Keratinocyte (primary cell): ENCODE data around the gene ESRRB. TPM values are rescaled to one million over a fixed set of nuclear protein-coding genes. Genes with fewer than 3 reads are reported as not detected.

ENCODE experiments used
- DNase-seq: peaks from one replicate; pipeline ENCODE4 v3.0.0-alpha.2; 2011; ENCODE audit warnings: low read depth, missing footprints, low spot score
- FAIRE-seq: peaks from 2 replicates; lab custom pipeline; 2011; peaks lifted over from hg19 to GRCh38; lab: Jason Lieb, UNC
- H2AFZ ChIP-seq: 2 replicates; pipeline ENCODE4 v1.6.0; 2012; ENCODE audit warnings: low read length, control low read depth, inconsistent platforms; ENCODE audit not compliant: control insufficient read depth
- H3K27ac ChIP-seq: 2 replicates; pipeline ENCODE4 v1.5.1; 2011; ENCODE audit warnings: low read length; ENCODE audit not compliant: control insufficient read depth, insufficient read depth
- H3K27me3 ChIP-seq: 3 replicates; pipeline ENCODE4 v1.6.0; 2011; ENCODE audit warnings: low read length; ENCODE audit not compliant: control insufficient read depth, insufficient read depth; ENCODE audit errors: extremely low read depth
- H3K36me3 ChIP-seq, 2 experiments: 2 replicates in 1 of 2; 3 replicates in 1 of 2; pipeline ENCODE4 v1.5.1; 2011; ENCODE audit warnings: low read length in 2 of 2, mild to moderate bottlenecking in 1 of 2; ENCODE audit not compliant: control insufficient read depth in 2 of 2, insufficient read depth in 2 of 2; ENCODE audit errors: extremely low read depth in 1 of 2
- H3K4me1 ChIP-seq: 3 replicates; pipeline ENCODE4 v1.5.1; 2011; ENCODE audit warnings: low read length; ENCODE audit not compliant: control insufficient read depth, insufficient read depth; ENCODE audit errors: extremely low read depth
- H3K4me2 ChIP-seq: 3 replicates; pipeline ENCODE4 v1.6.0; 2011; ENCODE audit warnings: low read depth, low read length; ENCODE audit not compliant: control insufficient read depth, insufficient read depth; ENCODE audit errors: extremely low read depth
- H3K4me3 ChIP-seq, 3 experiments: fragments of 200-600 bp in 1 of 3; sonication (generic) in 1 of 3; 2 replicates in 2 of 3; 3 replicates in 1 of 3; pipeline ENCODE4 v1.5.1; 2011 to 2016; ENCODE audit warnings: low read length in 3 of 3, mild to moderate bottlenecking in 3 of 3, control low read depth in 2 of 3, inconsistent platforms in 1 of 3, low read depth in 1 of 3, mixed read lengths in 1 of 3, mixed run types in 1 of 3, moderate library complexity in 1 of 3; ENCODE audit not compliant: control insufficient read depth in 2 of 3, insufficient read depth in 2 of 3; ENCODE audit errors: extremely low read depth in 1 of 3
- H3K79me2 ChIP-seq: 2 replicates; pipeline ENCODE4 v1.6.0; 2012; ENCODE audit warnings: low read length; ENCODE audit not compliant: control insufficient read depth, insufficient read depth
- H3K9ac ChIP-seq: 3 replicates; pipeline ENCODE4 v1.6.0; 2011; ENCODE audit warnings: low read length; ENCODE audit not compliant: control insufficient read depth, insufficient read depth; ENCODE audit errors: extremely low read depth
- H3K9me1 ChIP-seq: 3 replicates; pipeline ENCODE4 v1.6.0; 2011; ENCODE audit warnings: low read length; ENCODE audit not compliant: control insufficient read depth, insufficient read depth; ENCODE audit errors: extremely low read depth
- H3K9me3 ChIP-seq: 2 replicates; pipeline ENCODE4 v1.5.1; 2012; ENCODE audit warnings: low read depth, low read length; ENCODE audit not compliant: control insufficient read depth
- H4K20me1 ChIP-seq: 3 replicates; pipeline ENCODE4 v1.6.0; 2011; ENCODE audit warnings: low read length; ENCODE audit not compliant: control insufficient read depth, insufficient read depth; ENCODE audit errors: extremely low read depth
- EZH2 ChIP-seq: IDR thresholded peaks from one replicate; pipeline ENCODE4 v1.6.1; 2012; ENCODE audit warnings: inconsistent platforms, mild to moderate bottlenecking, low read length, moderate library complexity
- dilution Hi-C: fragments of 300-500 bp; cut with MboI; formaldehyde crosslinking; loops from one replicate; pipeline ENCODE4 v1.7.0; 2020; ENCODE audit warnings: low sequenced_read_pairs; ENCODE audit not compliant: extremely low pct_ligation_motif_present
- polyA minus RNA-seq, 3 experiments: library from RNA; depleted of rRNA, polyadenylated mRNA; stranded (reverse); fragments of >200 nt; gene quantifications; 1 replicate in 1 of 3; 2 replicates in 1 of 3; 3 replicates in 1 of 3; pipeline ENCODE4 v1.2.3, GENCODE V29; 2011
- polyA plus RNA-seq, 5 experiments: library from polyadenylated mRNA; depleted of rRNA in 3 of 5; stranded (reverse) in 3 of 5; stranded (forward) in 1 of 5; unstranded in 1 of 5; fragments of >200 nt; gene quantifications; 1 replicate in 1 of 5; 2 replicates in 3 of 5; 3 replicates in 1 of 5; pipeline versions ENCODE4 v1.2.1 to v1.2.3, GENCODE V29; 2011 to 2012; ENCODE audit warnings: missing spikeins in 2 of 5, low read depth in 1 of 5, low replicate concordance in 1 of 5
- TF ChIP-seq, protein P1 (sequence below), 3 experiments: IDR thresholded peaks in 1 of 3; conservative IDR thresholded peaks in 1 of 3; optimal IDR thresholded peaks in 1 of 3; 2 replicates in 2 of 3; 3 replicates in 1 of 3; pipeline versions ENCODE3 to v1.5.1; 2011; ENCODE audit warnings: low read length in 3 of 3, mild to moderate bottlenecking in 3 of 3, moderate library complexity in 2 of 3, control low read depth in 1 of 3, inconsistent platforms in 1 of 3; ENCODE audit not compliant: insufficient read depth in 2 of 3; ENCODE audit errors: extremely low read depth in 1 of 3

The ESRRB gene
- polyA plus RNA-seq (0.01 TPM in 1 of 3 replicates, not detected in the others), polyA minus RNA-seq (not detected in 3 replicates)
- polyA plus RNA-seq (2011; ENCODE audit: low read depth): not detected
- not detected in 2 replicates for polyA plus RNA-seq (2011; cell fraction: cytosol; rRNA removed)
- not detected in 2 replicates for polyA plus RNA-seq (2011; cell fraction: nucleus; rRNA removed)
- polyA plus RNA-seq (2012; ENCODE audit: low replicate concordance): not detected in 2 replicates
- polyA minus RNA-seq (2011; cell fraction: cytosol; rRNA and poly(A)+ RNA removed): not detected
- polyA minus RNA-seq (2011; cell fraction: nucleus; rRNA and poly(A)+ RNA removed): not detected in 2 replicates

DNA sequence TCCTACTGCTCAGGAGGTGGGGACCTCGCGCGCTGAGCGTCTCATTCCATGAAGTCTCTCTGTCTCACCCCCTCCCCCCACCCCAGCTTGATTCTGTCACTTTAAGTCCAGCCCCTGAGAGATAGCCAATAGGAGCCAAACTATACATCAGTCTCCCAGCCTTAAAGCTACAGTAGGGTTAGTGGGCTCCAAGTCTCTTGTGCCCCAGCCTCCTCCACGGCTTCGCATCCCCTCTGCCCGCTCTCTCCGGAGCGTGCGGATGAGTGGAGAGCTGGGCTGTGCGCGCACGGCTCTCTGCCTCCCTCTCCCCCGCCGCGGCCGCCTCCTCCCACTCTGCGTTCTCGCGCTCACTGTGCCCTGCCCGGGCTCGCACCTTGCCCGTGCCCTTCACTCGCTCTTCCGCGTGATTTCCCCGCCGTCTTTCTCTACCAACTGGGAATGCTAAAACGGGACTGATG is at the start of gene ESRRB:
ESRRB (plus strand) TSS at position 191 of the 458 bp plus-strand sequence; CDS start at position 456, 265 bp downstream.
- dilution Hi-C loops: no loop called here
- FAIRE-seq: no peak
- no peaks in the 10 kb centered on the region for H4K20me1 ChIP-seq
- H2AFZ ChIP-seq: peak within 1 kb of the TSS; percentile 36
- TF ChIP-seq, protein P1, sequence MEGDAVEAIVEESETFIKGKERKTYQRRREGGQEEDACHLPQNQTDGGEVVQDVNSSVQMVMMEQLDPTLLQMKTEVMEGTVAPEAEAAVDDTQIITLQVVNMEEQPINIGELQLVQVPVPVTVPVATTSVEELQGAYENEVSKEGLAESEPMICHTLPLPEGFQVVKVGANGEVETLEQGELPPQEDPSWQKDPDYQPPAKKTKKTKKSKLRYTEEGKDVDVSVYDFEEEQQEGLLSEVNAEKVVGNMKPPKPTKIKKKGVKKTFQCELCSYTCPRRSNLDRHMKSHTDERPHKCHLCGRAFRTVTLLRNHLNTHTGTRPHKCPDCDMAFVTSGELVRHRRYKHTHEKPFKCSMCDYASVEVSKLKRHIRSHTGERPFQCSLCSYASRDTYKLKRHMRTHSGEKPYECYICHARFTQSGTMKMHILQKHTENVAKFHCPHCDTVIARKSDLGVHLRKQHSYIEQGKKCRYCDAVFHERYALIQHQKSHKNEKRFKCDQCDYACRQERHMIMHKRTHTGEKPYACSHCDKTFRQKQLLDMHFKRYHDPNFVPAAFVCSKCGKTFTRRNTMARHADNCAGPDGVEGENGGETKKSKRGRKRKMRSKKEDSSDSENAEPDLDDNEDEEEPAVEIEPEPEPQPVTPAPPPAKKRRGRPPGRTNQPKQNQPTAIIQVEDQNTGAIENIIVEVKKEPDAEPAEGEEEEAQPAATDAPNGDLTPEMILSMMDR (optimal IDR thresholded peaks at IDR 0.05 in 1 of 3, IDR thresholded peaks at IDR 0.05 in 1 of 3, conservative IDR thresholded peaks at IDR 0.05 in 1 of 3; ENCODE audit: extremely low read depth in 1 of 3, insufficient read depth in 2 of 3, low read length in 3 of 3): no peak
- TF ChIP-seq EZH2: no peak
- DNase-seq: no peak
- H3K4me1 ChIP-seq: peaks cover 8% of the 10 kb centered on the region
- no peak within 1 kb of the TSS for H3K27ac ChIP-seq
- no peaks in the 10 kb centered on the region for H3K79me2 ChIP-seq
- no peak within 1 kb of the TSS for H3K9ac ChIP-seq
- peak within 1 kb of the TSS; percentile 26 to 43 (median 27) for H3K4me3 ChIP-seq
- peaks cover 60% of the 10 kb centered on the region for H3K27me3 ChIP-seq
- no peaks in the 10 kb centered on the region for H3K36me3 ChIP-seq
- no peaks in the 10 kb centered on the region for H3K9me3 ChIP-seq
- peak within 1 kb of the TSS; percentile 73 for H3K4me2 ChIP-seq
- no peaks in the 10 kb centered on the region for H3K9me1 ChIP-seq

DNA sequence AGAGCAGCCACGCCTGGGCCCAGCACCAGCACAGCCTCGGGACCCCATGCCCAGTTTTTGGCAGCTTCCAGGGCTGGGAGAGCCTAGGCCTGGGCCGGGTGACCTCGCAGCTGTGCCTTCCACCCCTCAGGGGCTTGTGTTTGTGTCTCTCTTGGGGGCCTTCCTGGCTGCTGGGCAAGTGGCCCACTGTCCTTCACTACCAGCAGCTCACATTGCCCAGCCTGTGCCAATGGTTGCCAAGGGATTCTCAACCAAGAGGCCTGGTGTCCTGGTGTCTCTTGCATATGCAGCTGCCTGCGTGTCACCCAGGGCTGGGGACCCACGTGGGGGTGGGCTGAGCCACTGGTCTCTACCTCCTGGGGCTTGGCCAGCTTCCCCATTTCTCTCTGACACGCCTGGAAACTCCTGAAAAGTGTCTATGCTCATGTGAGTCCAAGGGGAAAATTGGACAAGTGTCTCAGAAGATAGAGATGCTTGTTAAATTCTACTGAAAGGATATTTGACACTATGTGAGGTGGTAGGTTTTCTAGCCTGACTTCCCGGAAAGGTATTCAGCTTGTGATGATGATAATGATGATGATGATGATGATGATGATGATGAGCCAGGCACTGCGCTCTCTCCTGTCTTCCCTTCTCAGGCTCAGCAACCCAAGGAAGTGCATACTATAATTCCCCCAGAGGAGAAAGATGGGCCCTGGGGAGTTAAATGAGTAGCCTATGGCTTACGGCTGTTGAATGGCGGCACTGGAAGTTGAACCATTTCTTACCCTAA is 48.8 kb upstream of the ESRRB start:
- Histone ChIP-seq H3K36me3 (no peaks in the 10 kb centered on the region), H2AFZ (no peak overlapping the region), H3K9me1 (no peaks in the 10 kb centered on the region), H3K9me3 (no peaks in the 10 kb centered on the region), H3K79me2 (no peaks in the 10 kb centered on the region), H3K27me3 (peaks cover 40% of the 10 kb centered on the region), H3K4me1 (peaks cover 4% of the 10 kb centered on the region), H3K9ac (no peak overlapping the region), H4K20me1 (no peaks in the 10 kb centered on the region), H3K4me3 (no peak overlapping the region), H3K27ac (no peak overlapping the region), H3K4me2 (no peak overlapping the region)
- no peak for TF ChIP-seq EZH2
- TF ChIP-seq, protein P1 (optimal IDR thresholded peaks at IDR 0.05 in 1 of 3, IDR thresholded peaks at IDR 0.05 in 1 of 3, conservative IDR thresholded peaks at IDR 0.05 in 1 of 3; ENCODE audit: extremely low read depth in 1 of 3, insufficient read depth in 2 of 3, low read length in 3 of 3): no peak
- dilution Hi-C loops: no loop called here
- DNase-seq (no peak), FAIRE-seq (no peak)
